ENCODE measurements around the gene ASGR2.

- TF ChIP-seq CTCF (optimal IDR thresholded peaks at IDR 0.05 in 1 of 3, IDR thresholded peaks at IDR 0.05 in 1 of 3, conservative IDR thresholded peaks at IDR 0.05 in 1 of 3; ENCODE audit: extremely low read depth in 1 of 3, insufficient read depth in 2 of 3, low read length in 3 of 3): no peak
- TF ChIP-seq EZH2 (IDR thresholded peaks at IDR 0.05; ENCODE audit: low read length): no peak
These were observed 27.2 kb upstream of the ASGR2 start for GRCh38 chr17:7141824-7142223.

Measured in keratinocyte (primary cell).